ENCODE measurements around the gene TRAPPC10. TPM values are rescaled to one million over a fixed set of nuclear protein-coding genes. Genes with fewer than 3 reads are reported as not detected.

Gene TRAPPC10
- total RNA-seq, 2 experiments from 2014 or later: 44.1 to 45.4 TPM

DNA sequence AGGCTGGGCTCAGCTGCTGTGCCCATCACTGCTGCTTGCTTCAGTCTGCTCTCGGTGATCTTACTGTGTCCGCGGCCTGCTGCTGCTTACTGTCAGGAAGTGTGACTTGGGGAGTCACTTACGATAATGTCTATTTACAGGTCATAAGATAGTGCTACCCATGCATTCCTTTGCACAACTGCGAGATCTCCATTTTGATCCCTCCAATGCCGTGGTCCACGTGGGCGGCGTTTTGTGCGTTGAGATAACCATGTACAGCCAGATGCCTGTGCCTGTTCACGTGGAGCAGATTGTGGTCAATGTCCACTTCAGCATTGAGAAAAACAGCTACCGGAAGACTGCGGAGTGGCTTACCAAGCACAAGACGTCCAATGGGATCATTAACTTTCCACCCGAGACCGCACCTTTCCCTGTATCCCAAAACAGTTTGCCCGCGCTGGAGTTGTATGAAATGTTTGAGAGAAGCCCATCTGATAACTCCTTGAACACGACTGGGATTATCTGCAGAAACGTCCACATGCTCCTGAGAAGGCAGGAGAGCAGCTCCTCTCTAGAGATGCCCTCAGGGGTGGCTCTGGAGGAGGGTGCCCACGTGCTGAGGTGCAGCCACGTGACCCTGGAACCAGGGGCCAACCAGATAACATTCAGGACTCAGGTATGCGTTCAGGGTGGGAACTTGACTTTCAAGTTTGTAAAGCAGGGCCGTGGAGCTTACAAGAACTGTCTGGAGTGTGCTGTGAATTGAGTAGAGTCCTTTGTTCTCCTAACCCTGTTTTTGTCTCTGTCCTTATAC is 70.7 kb downstream of the TRAPPC10 start:
- Mint-ChIP-seq H3K36me3 (ENCODE audit: low read depth) (peaks cover 81% of the 10 kb centered on the region), H3K27ac (peak overlapping the region; percentile 97), H3K9me3 (no peaks in the 10 kb centered on the region), H3K4me3 (peak overlapping the region; percentile 78), H3K4me1 (ENCODE audit: low read depth) (peaks cover 84% of the 10 kb centered on the region), H3K27me3 (no peaks in the 10 kb centered on the region)
- peak; percentile 53 for DNase-seq
- ChIA-PET POLR2A (interaction anchor here (0.6 to 4.1 kb wide), 11 partner anchors 7 to 294 kb away, joined by 3 to 35 read pairs (median 10); partner anchors contain the start of genes RRP1 and TRAPPC10), CTCF (interaction anchor here (1.0 to 2.5 kb wide), 6 partner anchors 10 to 294 kb away, joined by 4 to 17 read pairs (median 8); partner anchors contain the start of gene RRP1)
- TF ChIP-seq, protein P1, sequence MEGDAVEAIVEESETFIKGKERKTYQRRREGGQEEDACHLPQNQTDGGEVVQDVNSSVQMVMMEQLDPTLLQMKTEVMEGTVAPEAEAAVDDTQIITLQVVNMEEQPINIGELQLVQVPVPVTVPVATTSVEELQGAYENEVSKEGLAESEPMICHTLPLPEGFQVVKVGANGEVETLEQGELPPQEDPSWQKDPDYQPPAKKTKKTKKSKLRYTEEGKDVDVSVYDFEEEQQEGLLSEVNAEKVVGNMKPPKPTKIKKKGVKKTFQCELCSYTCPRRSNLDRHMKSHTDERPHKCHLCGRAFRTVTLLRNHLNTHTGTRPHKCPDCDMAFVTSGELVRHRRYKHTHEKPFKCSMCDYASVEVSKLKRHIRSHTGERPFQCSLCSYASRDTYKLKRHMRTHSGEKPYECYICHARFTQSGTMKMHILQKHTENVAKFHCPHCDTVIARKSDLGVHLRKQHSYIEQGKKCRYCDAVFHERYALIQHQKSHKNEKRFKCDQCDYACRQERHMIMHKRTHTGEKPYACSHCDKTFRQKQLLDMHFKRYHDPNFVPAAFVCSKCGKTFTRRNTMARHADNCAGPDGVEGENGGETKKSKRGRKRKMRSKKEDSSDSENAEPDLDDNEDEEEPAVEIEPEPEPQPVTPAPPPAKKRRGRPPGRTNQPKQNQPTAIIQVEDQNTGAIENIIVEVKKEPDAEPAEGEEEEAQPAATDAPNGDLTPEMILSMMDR (IDR thresholded peaks at IDR 0.05): no peak
- ATAC-seq: no peak
- intact Hi-C loops (cut with micrococcal nuclease): loop anchor here (2.0 kb wide), 1 partner anchor 18 kb away; no protein-coding TSS in a partner anchor

DNA sequence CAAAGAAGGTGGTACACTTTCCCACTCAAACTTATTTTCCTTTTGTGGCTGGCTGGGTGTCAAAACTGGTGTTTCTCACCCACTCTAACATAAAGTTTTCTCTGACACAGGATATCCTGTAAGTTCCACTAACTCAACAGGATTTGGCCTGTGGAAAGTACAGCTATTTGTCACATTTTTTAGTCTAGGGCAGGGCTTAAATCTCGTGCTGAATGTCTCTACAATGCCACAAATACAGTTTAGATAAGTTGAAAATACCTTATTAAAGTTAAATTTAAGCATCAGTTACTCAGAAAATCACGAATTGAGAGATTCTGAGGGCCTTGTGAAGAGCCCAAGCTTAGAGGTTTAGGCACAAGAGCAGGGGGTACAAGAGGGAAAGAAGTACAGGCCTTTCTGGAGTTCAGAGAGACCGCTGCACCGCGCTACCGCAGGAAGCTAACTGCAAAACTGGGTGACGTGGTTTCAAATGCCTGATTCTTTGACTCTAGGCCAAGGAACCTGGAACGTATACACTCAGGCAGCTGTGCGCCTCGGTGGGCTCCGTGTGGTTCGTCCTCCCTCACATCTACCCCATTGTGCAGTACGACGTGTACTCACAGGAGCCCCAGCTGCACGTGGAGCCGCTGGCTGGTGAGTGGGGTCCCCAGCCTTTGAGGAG is 71.7 kb downstream of the TRAPPC10 start:
- Mint-ChIP-seq H3K27ac (peak overlapping the region; percentile 97), H3K36me3 (ENCODE audit: low read depth) (peaks cover 87% of the 10 kb centered on the region), H3K9me3 (no peaks in the 10 kb centered on the region), H3K4me3 (peak overlapping the region; percentile 78), H3K4me1 (ENCODE audit: low read depth) (peaks cover 87% of the 10 kb centered on the region), H3K27me3 (no peaks in the 10 kb centered on the region)
- TF ChIP-seq, protein P1 (IDR thresholded peaks at IDR 0.05): no peak
- ATAC-seq (peak; percentile 80), DNase-seq (peak; percentile 91)
- ChIA-PET POLR2A (interaction anchor here (0.6 to 4.1 kb wide), 13 partner anchors 8 to 241 kb away, joined by 3 to 35 read pairs (median 8); partner anchors contain the start of gene TRAPPC10), CTCF (interaction anchor here (1.0 to 2.5 kb wide), 6 partner anchors 11 to 295 kb away, joined by 4 to 17 read pairs (median 8); partner anchors contain the start of gene RRP1)
- intact Hi-C loops (cut with micrococcal nuclease): loop anchor here (2.0 kb wide), 1 partner anchor 19 kb away; no protein-coding TSS in a partner anchor

DNA sequence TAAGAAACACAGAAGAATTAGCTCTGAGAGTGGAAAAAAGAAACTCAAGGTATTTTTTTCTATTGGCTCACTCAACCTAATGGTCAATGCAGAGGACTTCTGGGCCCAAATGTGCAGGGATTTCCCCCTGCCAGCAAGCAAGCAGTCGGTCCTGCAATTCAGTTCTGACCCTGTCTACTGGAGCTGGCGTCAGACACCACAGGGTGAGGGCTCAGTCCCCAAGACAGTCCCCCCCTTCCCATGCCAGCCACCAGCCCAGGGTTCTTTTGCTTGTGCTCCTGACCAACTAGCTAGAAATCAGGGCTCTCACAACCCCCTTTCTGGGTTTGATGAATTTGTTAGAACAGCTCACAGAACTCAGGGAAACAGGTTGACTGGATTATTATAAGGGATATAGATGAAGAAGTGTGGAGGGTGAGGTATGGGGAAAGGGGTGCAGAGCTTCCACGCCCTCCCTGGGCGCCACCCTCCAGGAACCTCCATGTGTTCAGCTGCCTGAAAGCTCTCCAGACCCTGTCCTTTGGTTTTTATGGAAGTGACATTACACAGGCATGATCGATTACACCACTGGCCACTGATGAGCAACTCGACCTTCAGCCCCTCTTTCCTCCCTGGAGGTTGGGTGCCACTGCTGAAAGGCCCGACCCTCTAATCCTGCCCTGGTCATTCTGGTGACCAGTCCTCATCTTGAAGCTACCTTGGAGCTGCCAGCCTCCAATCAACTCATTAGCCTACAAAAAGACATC is 72.6 kb downstream of the TRAPPC10 start:
- DNase-seq: no peak
- peaks cover 91% of the 10 kb centered on the region for H3K36me3 Mint-ChIP-seq (ENCODE audit: low read depth)

DNA sequence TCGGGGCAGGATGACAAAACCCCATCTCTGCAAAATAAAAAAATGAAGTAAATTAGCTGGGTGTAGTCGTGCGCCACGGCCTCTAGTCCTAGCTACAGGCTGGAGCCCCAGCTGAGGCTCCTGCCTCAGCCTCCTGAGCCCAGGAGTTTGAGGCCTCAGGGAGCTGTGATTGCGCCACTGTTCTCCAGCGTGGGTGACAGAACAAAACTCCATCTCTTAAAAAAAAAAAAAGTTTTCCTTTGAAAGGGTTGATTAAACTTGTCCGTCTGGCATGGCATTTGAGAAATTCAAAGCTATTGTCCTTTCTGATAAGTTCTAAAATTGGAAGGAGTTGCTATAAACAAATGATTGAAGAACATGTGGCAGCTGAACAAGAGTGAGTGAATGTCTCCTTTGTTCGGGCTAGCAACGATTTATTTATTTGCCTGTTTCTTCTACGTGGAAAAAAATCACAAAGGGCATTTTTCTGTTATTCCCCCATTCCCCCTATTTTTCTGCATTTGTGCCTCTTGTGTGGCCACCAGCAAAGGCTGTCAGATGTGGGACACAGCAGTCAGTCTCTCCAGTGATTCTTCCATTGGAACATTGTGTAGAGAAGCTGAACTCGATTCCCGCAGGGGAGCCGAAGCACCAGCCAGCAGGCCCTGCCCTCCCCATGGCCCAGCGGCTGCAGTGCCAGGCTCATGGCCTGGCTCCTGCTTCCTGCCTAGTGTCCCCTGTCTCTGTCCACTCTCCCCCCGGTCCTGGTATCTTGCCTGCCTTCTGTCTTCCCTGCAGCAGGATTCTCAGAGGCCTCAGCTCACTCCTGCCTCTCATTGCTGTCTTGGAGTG is 73.6 kb downstream of the TRAPPC10 start:
- Mint-ChIP-seq H3K4me3 (peak overlapping the region; percentile 78), H3K27me3 (no peaks in the 10 kb centered on the region), H3K36me3 (ENCODE audit: low read depth) (peaks cover 92% of the 10 kb centered on the region), H3K4me1 (ENCODE audit: low read depth) (peaks cover 96% of the 10 kb centered on the region), H3K9me3 (no peaks in the 10 kb centered on the region), H3K27ac (peak overlapping the region; percentile 97)
- POLR2A ChIA-PET: interaction anchor here (0.7 to 4.1 kb wide), 6 partner anchors 8 to 216 kb away, joined by 3 to 35 read pairs (median 4); partner anchors contain the start of gene TRAPPC10
- no peak for ATAC-seq
- peak; percentile 21 for DNase-seq
- intact Hi-C loops (cut with micrococcal nuclease): no loop called here
- CTCF ChIA-PET: interaction anchor here (1.1 to 2.5 kb wide), 2 partner anchors 11 to 72 kb away, joined by 7 to 17 read pairs; no protein-coding TSS in a partner anchor
- TF ChIP-seq, protein P1 (IDR thresholded peaks at IDR 0.05): no peak

More for the DNA sequence above, 72.6 kb downstream of the TRAPPC10 start:
- ChIA-PET CTCF (interaction anchor here (0.8 to 2.5 kb wide), 5 partner anchors 10 to 273 kb away, joined by 3 to 17 read pairs (median 8); no protein-coding TSS in a partner anchor), POLR2A (interaction anchor here (1.1 to 4.1 kb wide), 9 partner anchors 9 to 108 kb away, joined by 3 to 35 read pairs (median 11); partner anchors contain the start of gene TRAPPC10)
- Mint-ChIP-seq H3K27me3 (no peaks in the 10 kb centered on the region), H3K27ac (peak overlapping the region; percentile 97), H3K4me3 (peak overlapping the region; percentile 78), H3K9me3 (no peaks in the 10 kb centered on the region), H3K4me1 (ENCODE audit: low read depth) (peaks cover 90% of the 10 kb centered on the region)
- TF ChIP-seq, protein P1 (IDR thresholded peaks at IDR 0.05): no peak
- ATAC-seq: no peak
- intact Hi-C loops (cut with micrococcal nuclease): no loop called here

Data from activated CD8-positive, alpha-beta T cell treated with anti-CD3 and anti-CD28 coated beads for 36 hours (primary cell).